ENCODE results near the gene CD300LF.

The CD300LF gene

DNA sequence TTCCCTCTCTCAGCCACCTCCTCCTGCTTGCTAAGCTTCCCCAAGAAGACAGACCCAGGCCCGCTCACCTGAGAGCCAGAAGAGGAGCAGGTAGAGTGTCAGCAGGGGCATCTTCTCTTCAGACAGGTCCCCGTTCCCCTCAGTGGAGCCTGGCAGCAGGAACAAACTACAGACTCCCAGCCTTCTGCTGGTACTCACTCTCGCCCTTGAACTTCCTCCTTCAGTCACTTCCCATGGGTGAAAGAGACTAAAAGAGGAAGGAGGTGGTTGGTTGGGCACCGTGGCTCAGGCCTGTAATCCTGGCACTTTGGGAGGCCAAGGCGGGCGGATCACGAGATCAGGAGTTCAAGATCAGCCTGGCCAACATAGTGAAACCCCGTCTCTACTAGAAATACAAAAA, at the start of gene CD300LF:
TSS of gene CD300LF (minus strand) at position 168 of the 400 bp plus-strand sequence. CDS start at position 111, 57 bp downstream.
- in situ Hi-C loops (cut with HindIII; ENCODE audit: low sequenced_read_pairs) = no loop called here
- H3K4me3 ChIP-seq (ENCODE audit: low read depth, low read length) = no peak within 1 kb of the TSS
- TF ChIP-seq, protein P1, sequence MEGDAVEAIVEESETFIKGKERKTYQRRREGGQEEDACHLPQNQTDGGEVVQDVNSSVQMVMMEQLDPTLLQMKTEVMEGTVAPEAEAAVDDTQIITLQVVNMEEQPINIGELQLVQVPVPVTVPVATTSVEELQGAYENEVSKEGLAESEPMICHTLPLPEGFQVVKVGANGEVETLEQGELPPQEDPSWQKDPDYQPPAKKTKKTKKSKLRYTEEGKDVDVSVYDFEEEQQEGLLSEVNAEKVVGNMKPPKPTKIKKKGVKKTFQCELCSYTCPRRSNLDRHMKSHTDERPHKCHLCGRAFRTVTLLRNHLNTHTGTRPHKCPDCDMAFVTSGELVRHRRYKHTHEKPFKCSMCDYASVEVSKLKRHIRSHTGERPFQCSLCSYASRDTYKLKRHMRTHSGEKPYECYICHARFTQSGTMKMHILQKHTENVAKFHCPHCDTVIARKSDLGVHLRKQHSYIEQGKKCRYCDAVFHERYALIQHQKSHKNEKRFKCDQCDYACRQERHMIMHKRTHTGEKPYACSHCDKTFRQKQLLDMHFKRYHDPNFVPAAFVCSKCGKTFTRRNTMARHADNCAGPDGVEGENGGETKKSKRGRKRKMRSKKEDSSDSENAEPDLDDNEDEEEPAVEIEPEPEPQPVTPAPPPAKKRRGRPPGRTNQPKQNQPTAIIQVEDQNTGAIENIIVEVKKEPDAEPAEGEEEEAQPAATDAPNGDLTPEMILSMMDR (IDR thresholded peaks at IDR 0.05; ENCODE audit: low read depth, low read length, missing control alignments) = no peak
- DNase-seq (ENCODE audit: low read depth) = no peak

DNA sequence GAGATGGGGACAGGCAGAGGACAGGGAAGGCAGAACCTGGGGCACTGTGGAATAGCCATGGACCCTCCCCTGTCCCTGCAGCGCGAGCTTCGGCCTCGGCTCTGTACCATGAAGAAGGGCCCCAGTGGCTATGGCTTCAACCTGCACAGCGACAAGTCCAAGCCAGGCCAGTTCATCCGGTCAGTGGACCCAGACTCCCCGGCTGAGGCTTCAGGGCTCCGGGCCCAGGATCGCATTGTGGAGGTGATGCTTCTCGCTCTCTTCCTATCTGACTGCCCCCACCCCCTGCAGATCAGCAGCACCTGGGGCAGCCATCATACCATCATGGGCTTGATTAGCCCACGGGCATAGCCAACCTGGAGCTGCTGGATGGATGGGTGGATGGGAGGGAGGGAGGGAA, 49.2 kb upstream of the CD300LF start:
- no peak overlapping the region for H3K4me3 ChIP-seq (ENCODE audit: low read depth, low read length)
- in situ Hi-C loops (cut with HindIII; ENCODE audit: low sequenced_read_pairs) = no loop called here
- TF ChIP-seq, protein P1 (IDR thresholded peaks at IDR 0.05; ENCODE audit: low read depth, low read length, missing control alignments) = no peak
- no peak for DNase-seq (ENCODE audit: low read depth)

DNA sequence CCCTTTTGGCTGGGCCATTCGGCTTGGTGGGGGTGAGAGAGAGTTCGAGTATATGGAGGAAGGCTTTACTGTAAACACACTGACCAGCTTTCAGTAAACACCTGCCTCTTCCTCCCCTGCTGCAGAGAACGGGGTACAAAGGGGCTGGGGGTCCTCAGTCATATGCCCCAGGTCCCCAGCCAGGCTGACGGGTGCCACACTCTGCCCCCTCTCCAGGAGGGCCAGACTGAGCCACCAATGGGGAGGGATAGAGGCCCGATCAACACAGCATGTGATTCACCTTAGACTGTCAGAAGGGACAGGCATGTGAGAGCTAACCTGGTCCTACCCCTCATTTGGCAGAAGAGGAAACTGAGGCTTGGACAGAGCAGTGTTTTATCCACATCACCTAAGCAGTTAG, 48.7 kb upstream of the CD300LF start:
- TF ChIP-seq, protein P1 (IDR thresholded peaks at IDR 0.05; ENCODE audit: low read depth, low read length, missing control alignments) = no peak
- no peak overlapping the region for H3K4me3 ChIP-seq (ENCODE audit: low read depth, low read length)
- in situ Hi-C loops (cut with HindIII; ENCODE audit: low sequenced_read_pairs) = no loop called here

DNA sequence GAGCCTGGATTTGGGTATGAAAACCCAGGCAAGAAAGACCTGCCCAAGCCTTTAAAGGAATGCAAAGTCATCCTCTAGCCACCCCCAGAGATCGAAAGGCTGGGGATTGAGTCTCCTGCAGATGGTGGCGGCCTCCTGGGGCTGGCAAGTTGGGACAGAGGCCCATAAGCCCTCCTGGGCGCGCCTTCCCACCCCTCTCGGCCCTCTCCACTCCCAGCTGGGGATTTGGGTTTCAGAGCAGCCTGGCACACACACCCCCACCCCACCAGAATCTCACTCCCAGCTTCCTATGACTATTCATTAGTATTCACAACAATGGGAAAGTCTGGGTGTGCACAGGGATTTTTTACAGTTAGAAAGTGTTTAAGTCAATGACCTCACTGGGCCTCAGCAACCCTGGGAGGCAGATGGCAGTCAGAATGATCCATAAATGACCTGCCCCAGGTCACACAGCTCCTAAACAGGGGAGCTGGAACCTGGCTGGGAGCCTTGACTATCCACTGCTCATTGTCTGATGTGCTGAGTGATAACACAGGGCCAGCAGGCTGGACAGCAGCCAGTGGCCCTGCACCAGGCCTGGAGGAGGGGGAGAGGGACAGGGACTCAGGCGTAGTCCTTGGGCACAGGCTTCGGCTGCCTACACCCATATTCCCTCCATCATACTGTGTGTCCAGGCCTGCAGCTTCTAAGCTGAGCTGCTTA, 47.8 kb upstream of the CD300LF start:
- DNase-seq (ENCODE audit: low read depth) = no peak
- no peak overlapping the region for H3K4me3 ChIP-seq (ENCODE audit: low read depth, low read length)
- TF ChIP-seq, protein P1 (IDR thresholded peaks at IDR 0.05; ENCODE audit: low read depth, low read length, missing control alignments) = no peak
- in situ Hi-C loops (cut with HindIII; ENCODE audit: low sequenced_read_pairs) = no loop called here

More for the DNA sequence above, 48.7 kb upstream of the CD300LF start:
- no peak for DNase-seq (ENCODE audit: low read depth)

DNA sequence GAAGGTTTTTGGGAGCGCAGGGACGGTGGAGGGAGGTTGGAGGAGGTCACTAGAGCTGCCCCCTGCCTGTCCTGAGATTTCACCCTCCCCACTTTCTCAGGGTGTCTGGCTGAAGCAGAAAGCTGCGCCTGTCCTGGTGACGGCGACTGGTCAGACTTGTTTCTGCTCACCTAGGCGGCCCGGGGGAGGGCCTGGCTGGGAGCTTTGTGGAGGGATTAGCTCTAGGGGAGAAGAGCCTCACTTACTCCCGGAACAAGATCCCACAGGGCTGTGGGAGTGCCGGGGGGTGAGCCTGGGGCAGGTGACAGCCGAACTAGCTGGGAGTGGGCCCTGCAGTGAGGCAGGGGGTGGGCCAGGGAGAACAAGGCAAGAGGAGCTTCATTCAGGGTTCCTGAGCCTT, 47.2 kb upstream of the CD300LF start:
- in situ Hi-C loops (cut with HindIII; ENCODE audit: low sequenced_read_pairs) = no loop called here
- TF ChIP-seq, protein P1 (IDR thresholded peaks at IDR 0.05; ENCODE audit: low read depth, low read length, missing control alignments) = no peak

DNA sequence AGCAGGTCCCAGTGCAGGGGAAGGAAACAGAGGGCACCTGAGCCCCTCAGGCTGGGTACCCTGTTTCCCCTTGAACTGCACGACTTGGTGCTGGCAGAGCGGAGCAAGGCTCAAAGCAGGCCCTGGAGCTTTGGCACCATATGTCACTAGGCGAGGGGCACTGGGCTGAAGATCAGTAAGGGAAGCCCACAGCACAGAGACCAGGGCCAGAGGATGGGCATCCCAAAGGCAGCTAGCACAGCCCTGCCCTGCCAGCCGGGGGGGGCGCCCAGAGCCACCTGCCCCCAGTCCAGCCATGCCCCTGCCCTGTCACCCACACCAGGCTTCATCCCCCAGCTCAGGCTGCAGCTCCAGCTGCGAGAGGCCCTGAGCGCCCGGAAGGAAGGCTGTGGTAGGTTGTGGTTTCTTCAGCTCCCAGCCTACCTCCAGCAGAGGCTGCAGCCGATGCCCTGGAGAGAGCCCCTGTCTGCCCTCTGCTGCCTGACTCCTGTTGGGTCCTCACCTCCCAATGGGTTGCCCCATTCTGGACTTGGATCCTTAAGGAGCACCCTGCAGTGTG, 46.6 kb upstream of the CD300LF start:
- no peak for DNase-seq (ENCODE audit: low read depth)
- TF ChIP-seq, protein P1 (IDR thresholded peaks at IDR 0.05; ENCODE audit: low read depth, low read length, missing control alignments) = no peak
- no peak overlapping the region for H3K4me3 ChIP-seq (ENCODE audit: low read depth, low read length)

More for the DNA sequence above, 47.2 kb upstream of the CD300LF start:
- no peak for DNase-seq (ENCODE audit: low read depth)
- H3K4me3 ChIP-seq (ENCODE audit: low read depth, low read length) = no peak overlapping the region

More for the DNA sequence above, 46.6 kb upstream of the CD300LF start:
- in situ Hi-C loops (cut with HindIII; ENCODE audit: low sequenced_read_pairs) = no loop called here

Measured in astrocyte of the cerebellum (primary cell).